ENCODE results near the gene HLA-DPA1. TPM values are rescaled to one million over a fixed set of nuclear protein-coding genes. Genes with fewer than 3 reads are reported as not detected.

Gene HLA-DPA1
- total RNA-seq, 4 donors from 2014 or later: 14.6 to 70.1 (median 50.4) TPM

DNA sequence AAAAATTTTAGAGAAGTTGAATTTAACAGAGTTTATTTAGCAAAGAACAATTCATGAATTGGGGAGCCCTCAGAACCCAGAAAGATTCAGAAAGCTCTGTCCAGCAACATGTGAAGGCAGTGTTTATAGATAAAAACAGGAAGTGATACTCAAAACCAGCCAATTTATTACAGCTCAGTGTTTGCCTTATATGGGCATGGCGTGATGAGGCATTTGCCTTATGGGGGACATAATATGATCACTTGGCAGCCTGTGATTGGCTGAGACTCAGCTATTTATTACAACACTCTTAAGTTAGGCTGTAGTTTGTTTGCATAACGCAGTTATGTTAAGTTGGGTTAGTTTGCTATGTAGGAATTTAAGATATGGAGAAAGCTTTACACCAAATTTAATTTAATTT is 11.5 kb downstream of the HLA-DPA1 start:
- DNase-seq: peak in 1 of 3 donors; percentile 38
- Histone ChIP-seq H3K4me3 (no peak overlapping the region), H3K36me3 (no peaks in the 10 kb centered on the region), H3K27me3 (no peaks in the 10 kb centered on the region), H3K4me1 (no peaks in the 10 kb centered on the region), H3K27ac (no peak overlapping the region), H3K9me3 (no peaks in the 10 kb centered on the region)
- TF ChIP-seq, protein P1, sequence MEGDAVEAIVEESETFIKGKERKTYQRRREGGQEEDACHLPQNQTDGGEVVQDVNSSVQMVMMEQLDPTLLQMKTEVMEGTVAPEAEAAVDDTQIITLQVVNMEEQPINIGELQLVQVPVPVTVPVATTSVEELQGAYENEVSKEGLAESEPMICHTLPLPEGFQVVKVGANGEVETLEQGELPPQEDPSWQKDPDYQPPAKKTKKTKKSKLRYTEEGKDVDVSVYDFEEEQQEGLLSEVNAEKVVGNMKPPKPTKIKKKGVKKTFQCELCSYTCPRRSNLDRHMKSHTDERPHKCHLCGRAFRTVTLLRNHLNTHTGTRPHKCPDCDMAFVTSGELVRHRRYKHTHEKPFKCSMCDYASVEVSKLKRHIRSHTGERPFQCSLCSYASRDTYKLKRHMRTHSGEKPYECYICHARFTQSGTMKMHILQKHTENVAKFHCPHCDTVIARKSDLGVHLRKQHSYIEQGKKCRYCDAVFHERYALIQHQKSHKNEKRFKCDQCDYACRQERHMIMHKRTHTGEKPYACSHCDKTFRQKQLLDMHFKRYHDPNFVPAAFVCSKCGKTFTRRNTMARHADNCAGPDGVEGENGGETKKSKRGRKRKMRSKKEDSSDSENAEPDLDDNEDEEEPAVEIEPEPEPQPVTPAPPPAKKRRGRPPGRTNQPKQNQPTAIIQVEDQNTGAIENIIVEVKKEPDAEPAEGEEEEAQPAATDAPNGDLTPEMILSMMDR (IDR thresholded peaks at IDR 0.05): no peak
- TF ChIP-seq POLR2A (IDR thresholded peaks at IDR 0.05): no peak

DNA sequence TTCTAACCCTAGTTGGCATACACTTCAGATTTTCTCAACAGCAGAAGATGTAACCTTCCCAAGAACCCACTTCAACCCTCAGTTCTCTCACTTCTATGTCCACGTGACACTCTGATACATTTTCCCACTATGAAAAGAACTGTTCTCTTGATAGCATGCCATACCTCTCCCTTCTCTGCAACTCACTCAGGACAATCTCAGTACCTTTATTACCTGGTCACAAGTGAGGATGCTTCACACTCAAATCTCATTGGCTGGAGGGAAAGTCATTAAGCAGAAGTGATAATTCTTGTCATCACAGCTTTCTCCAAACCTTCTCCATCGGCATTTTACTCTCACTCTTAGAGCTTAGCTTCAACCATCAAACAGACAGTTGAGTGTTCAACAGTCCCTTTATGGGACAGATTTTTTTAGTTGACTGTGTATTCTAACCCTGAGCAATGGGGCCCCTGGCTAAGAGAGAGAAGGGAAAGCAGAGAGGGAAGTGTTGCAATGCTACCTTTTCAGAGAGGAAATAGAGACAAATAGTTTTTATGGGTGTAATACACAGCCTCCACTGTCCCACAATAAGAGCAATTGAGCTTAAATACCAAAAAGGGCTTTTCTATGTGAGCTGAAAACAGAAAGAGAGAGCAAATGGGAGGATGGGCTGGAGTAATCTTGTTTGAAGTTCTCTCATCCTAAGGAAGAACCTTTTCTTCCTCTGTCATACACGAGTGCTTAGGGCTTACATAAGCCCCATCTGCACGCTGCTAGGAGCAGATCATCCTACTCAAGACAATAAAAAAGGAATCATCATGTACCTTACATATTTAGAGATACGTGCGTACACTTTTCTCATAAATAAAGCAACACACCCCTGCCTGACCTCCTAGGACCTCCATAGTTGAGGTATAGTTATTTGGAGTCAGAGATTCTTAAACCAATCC is 16.0 kb downstream of the HLA-DPA1 start:
- Histone ChIP-seq H3K4me1 (no peaks in the 10 kb centered on the region), H3K27me3 (no peaks in the 10 kb centered on the region), H3K36me3 (no peaks in the 10 kb centered on the region), H3K9me3 (no peaks in the 10 kb centered on the region), H3K27ac (peak overlapping the region in 2 of 4 donors; percentile 25 to 68), H3K4me3 (no peak overlapping the region)
- DNase-seq: no peak
- TF ChIP-seq, protein P1 (IDR thresholded peaks at IDR 0.05): no peak
- no peak for TF ChIP-seq POLR2A (IDR thresholded peaks at IDR 0.05)

DNA sequence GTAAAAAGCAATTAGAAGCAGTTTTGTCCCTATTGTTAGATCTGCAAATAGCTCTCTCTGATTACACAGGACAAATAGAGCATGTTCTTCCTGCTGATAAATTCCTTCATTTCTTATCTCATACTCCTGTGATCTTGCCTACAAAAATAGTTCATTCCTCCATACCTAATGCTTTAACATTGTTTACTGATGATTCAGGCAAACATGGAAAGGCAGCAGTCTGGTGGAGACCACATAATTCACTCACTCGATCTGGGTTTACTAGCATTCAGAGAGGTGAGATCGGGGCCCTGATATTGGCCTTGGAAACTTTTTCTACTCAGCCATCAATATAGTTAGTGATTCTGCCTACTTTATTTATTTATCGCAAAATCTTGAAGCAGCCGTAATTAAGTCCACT is 20.2 kb downstream of the HLA-DPA1 start:
- no peak for TF ChIP-seq POLR2A (IDR thresholded peaks at IDR 0.05)
- TF ChIP-seq, protein P1 (IDR thresholded peaks at IDR 0.05): no peak
- DNase-seq: no peak
- no peaks in the 10 kb centered on the region for H3K9me3 ChIP-seq
- H3K27ac ChIP-seq: no peak overlapping the region
- no peak overlapping the region for H3K4me3 ChIP-seq
- H3K36me3 ChIP-seq: no peaks in the 10 kb centered on the region
- no peaks in the 10 kb centered on the region for H3K27me3 ChIP-seq
- no peaks in the 10 kb centered on the region for H3K4me1 ChIP-seq

DNA sequence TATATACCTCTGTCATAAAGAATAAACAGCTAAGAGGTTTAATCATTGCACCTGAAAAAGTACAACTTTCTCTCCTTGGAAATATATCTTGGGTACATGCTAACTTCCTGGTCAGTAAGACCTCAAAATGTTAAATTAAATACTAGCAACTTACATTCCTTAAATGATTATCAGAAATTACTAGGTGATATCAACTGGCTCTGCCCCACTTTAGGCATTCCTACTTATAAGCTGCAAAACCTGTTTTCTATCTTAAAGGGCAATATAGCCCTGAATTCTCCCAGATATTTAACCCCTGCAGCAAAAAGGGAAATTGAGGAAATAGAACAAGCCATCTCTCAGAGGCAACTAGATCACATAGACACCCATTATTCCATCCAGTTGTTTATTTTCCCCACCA is 20.8 kb downstream of the HLA-DPA1 start:
- Histone ChIP-seq H3K27ac (no peak overlapping the region), H3K36me3 (no peaks in the 10 kb centered on the region), H3K4me3 (no peak overlapping the region)

DNA sequence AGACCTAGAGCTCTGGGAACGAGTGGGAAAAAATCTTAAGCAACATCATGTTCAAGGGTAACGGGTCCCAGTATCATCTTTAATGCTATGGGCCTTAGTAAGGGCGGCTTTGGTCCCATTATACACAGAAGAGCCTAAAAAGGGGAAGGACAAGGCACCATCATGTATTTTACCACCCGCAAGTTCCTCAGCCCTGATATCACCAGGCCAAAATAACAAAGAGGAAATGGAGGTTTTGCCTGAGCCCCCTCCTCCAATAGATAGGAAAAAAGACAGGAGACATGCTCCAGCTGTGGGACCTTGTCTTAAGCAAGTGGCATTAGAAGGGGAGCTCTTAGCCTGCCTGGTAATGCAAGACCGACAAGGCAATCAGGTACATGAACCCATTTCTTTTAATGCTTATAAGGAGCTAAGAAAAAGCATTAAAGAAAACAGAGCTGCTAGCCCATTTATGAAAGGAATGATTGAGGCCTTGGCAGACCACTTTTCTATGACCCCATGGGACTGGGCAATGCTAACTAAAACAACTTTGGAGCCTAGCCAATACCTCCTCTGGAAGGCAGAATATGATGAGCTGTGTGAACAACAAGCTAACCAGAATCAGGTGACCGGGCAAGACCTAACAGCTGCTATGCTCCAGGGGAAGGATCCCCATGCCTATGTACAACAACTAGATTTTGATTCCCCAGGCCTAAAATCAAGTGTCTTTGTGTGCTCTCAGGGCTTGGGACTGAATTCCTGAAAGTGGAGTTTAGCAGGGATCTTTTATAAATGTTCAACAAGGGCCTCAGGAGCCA is 23.2 kb downstream of the HLA-DPA1 start:
- no peaks in the 10 kb centered on the region for H3K36me3 ChIP-seq
- no peaks in the 10 kb centered on the region for H3K27me3 ChIP-seq
- no peak for DNase-seq
- no peak overlapping the region for H3K27ac ChIP-seq
- TF ChIP-seq, protein P1 (IDR thresholded peaks at IDR 0.05): no peak
- no peak for TF ChIP-seq POLR2A (IDR thresholded peaks at IDR 0.05)
- no peak overlapping the region for H3K4me3 ChIP-seq
- H3K9me3 ChIP-seq: no peaks in the 10 kb centered on the region
- no peaks in the 10 kb centered on the region for H3K4me1 ChIP-seq

More for the DNA sequence above, 20.8 kb downstream of the HLA-DPA1 start:
- no peaks in the 10 kb centered on the region for H3K9me3 ChIP-seq
- no peak for TF ChIP-seq POLR2A (IDR thresholded peaks at IDR 0.05)
- TF ChIP-seq, protein P1 (IDR thresholded peaks at IDR 0.05): no peak
- H3K27me3 ChIP-seq: no peaks in the 10 kb centered on the region
- H3K4me1 ChIP-seq: no peaks in the 10 kb centered on the region
- DNase-seq: no peak

Measured in Peyer's patch (tissue), 4 donors.